ENCODE results near the gene EFHD1.

The EFHD1 gene

DNA sequence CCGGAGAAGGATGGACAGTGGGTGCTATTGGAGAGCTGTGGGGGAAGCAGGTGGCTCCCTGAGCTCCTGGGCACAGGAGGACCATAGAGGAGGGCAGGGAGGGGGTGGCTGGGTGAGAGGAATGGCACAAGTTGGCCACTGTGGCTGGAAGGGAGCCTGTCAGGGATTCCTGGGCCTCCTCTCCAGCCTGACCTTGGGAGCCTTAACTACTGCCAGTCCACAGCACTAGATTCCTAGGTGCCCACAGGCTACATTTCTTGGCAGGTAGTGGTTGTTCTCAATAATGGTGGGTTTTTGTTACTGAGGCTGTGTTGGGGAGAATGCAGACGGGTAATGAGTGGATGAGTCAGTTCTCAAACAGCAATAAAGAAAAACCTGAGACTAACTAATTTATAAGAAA lies 26.0 kb downstream of the EFHD1 start:
- DNase-seq (ENCODE audit: extremely low spot score), result no peak
- TF ChIP-seq SUZ12 (IDR thresholded peaks at IDR 0.05) (no peak), FOXK2 (IDR thresholded peaks at IDR 0.05) (no peak), FOXM1 (IDR thresholded peaks at IDR 0.05; ENCODE audit: borderline replicate concordance) (no peak), L3MBTL2 (conservative IDR thresholded peaks at IDR 0.05) (no peak), FOXA1 (IDR thresholded peaks at IDR 0.05) (no peak), HDGF (IDR thresholded peaks at IDR 0.05; ENCODE audit: borderline replicate concordance) (no peak), CTBP1 (IDR thresholded peaks at IDR 0.05; ENCODE audit: borderline replicate concordance) (no peak), NFRKB (IDR thresholded peaks at IDR 0.05) (no peak)
- TF ChIP-seq, protein P1, sequence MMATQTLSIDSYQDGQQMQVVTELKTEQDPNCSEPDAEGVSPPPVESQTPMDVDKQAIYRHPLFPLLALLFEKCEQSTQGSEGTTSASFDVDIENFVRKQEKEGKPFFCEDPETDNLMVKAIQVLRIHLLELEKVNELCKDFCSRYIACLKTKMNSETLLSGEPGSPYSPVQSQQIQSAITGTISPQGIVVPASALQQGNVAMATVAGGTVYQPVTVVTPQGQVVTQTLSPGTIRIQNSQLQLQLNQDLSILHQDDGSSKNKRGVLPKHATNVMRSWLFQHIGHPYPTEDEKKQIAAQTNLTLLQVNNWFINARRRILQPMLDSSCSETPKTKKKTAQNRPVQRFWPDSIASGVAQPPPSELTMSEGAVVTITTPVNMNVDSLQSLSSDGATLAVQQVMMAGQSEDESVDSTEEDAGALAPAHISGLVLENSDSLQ (IDR thresholded peaks at IDR 0.05), result no peak
- ChIA-PET CTCF (no interaction called here), POLR2A (no interaction called here)

DNA sequence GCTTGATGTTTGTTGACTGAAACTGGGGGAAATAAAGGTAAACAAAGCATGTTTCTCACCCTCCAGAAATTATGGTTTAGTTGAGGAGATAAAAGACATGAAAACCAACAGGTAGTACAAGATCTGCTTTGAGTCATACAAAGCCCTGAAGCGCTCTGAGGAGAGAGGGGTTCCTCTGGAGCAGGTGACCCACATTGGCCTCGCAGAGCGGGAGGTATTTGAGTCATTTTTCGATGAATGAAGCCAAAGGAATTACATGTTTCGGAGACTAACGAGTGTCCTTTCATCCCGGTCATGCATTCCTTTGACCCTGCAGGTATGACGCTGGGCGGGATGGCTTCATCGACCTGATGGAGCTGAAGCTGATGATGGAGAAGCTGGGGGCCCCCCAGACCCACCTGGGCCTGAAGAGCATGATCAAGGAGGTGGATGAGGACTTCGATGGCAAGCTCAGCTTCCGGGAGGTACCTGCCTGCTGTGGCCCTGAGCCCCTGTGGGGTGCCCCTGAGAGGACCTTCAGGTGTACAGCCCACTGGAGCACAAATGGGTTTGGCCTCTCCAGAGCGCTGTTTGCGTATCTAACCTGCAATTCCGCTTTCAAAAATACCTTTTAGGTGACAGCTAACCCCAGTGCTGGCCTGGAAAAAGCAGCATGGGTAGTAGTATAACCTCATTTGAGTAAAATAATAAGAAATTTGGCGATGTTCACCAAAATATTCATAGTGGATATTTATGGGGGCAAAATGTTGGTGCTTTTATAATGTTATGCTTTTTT lies 29.3 kb downstream of the EFHD1 start:
- CTCF ChIA-PET, result no interaction called here
- no peak for DNase-seq (ENCODE audit: extremely low spot score)
- POLR2A ChIA-PET, result no interaction called here
- no peak for TF ChIP-seq FOXA1 (IDR thresholded peaks at IDR 0.05)
- no peak for TF ChIP-seq HDGF (IDR thresholded peaks at IDR 0.05; ENCODE audit: borderline replicate concordance)
- TF ChIP-seq BHLHE40 (IDR thresholded peaks at IDR 0.05; ENCODE audit: borderline replicate concordance), result no peak
- TF ChIP-seq, protein P1 (IDR thresholded peaks at IDR 0.05), result no peak
- no peak for TF ChIP-seq L3MBTL2 (conservative IDR thresholded peaks at IDR 0.05)
- TF ChIP-seq TARDBP (IDR thresholded peaks at IDR 0.05), result no peak
- no peak for TF ChIP-seq SUZ12 (IDR thresholded peaks at IDR 0.05)
- no peak for TF ChIP-seq ELF4 (IDR thresholded peaks at IDR 0.05)
- TF ChIP-seq ARNT (IDR thresholded peaks at IDR 0.05), result no peak
- TF ChIP-seq FOXK2 (IDR thresholded peaks at IDR 0.05), result no peak
- TF ChIP-seq ZNF384 (IDR thresholded peaks at IDR 0.05), result no peak

DNA sequence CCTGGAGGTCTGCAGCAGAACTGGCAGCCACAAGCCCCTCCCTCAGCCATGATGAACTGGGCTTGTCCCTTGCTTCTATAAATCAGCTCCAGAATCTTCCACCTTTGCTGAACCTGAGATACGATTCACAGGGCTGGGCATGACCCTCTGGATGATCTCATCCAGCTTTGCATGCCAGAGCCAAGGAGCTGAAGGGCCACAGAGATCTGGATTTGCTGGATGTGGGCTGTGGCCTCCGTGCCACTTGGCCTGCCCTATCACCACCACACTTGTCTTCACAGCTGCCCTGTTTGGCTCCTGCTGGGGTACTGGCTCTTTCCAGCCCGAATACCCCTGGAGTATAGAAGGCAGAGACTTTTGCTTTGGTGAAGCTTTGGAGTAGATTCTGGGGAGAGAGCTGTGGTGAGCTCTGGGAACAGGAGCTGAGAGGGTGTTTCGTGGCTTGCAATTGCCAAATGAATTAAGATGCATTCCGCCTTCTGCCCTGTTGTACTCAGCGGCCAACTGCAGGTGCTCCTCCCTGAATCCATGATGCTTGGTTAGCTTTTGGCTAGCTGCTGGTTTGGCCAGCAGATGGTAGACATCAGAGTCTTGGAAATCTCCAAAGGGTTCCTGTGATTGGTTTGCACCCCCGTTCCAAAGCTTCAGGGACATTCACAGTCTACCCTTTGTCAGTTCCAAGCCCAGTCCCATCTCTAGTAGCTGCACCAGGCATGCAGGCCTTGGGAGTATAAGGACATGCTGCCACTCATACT lies 32.8 kb downstream of the EFHD1 start:
- DNase-seq (ENCODE audit: extremely low spot score), result no peak
- ChIA-PET CTCF (interaction anchor here (0.7 kb wide), 1 partner anchor 14 kb away, joined by 3 read pairs; no protein-coding TSS in a partner anchor), POLR2A (no interaction called here)
- TF ChIP-seq, protein P1 (IDR thresholded peaks at IDR 0.05), result no peak
- TF ChIP-seq FOXM1 (IDR thresholded peaks at IDR 0.05; ENCODE audit: borderline replicate concordance), result no peak
- no peak for TF ChIP-seq FOXK2 (IDR thresholded peaks at IDR 0.05)
- TF ChIP-seq ZNF384 (IDR thresholded peaks at IDR 0.05), result no peak
- no peak for TF ChIP-seq TARDBP (IDR thresholded peaks at IDR 0.05)
- TF ChIP-seq NFRKB (IDR thresholded peaks at IDR 0.05), result no peak
- TF ChIP-seq ELF4 (IDR thresholded peaks at IDR 0.05), result no peak
- no peak for TF ChIP-seq CTBP1 (IDR thresholded peaks at IDR 0.05; ENCODE audit: borderline replicate concordance)

DNA sequence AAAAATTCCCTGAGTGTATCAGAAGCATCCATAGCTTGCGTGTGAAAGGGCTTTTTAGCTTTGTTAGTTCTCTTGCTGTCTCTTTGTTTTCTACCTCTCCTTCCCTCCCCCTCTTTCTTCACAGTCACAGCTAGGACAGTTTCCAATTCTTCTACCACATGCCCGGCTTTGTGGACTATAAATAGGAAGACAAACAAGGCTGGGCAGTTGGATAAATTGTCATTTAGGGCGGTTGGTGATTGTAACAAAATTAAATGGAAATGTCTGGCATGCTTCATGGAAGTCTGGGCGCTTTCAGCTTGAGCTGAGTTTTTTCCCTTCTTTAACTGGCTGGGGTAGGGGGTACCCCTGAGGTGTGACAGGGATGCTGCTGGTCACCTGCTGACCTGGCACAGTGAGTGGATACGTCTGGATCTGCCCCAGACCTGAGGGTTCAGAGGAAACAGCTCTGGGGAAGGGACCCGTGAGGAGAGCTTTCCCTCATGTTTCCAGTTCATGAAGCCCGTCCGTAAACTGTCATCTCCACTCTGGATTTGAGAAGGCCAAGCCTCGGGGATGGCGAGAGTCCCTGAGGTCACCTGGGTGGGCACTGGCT lies 34.7 kb downstream of the EFHD1 start:
- no peak for TF ChIP-seq ARNT (IDR thresholded peaks at IDR 0.05)
- no peak for TF ChIP-seq FOXM1 (IDR thresholded peaks at IDR 0.05; ENCODE audit: borderline replicate concordance)
- TF ChIP-seq NFRKB (IDR thresholded peaks at IDR 0.05), result no peak
- no peak for TF ChIP-seq L3MBTL2 (conservative IDR thresholded peaks at IDR 0.05)
- no peak for TF ChIP-seq FOXA1 (IDR thresholded peaks at IDR 0.05)
- TF ChIP-seq, protein P1 (IDR thresholded peaks at IDR 0.05), result no peak
- TF ChIP-seq TARDBP (IDR thresholded peaks at IDR 0.05), result no peak
- ChIA-PET CTCF (no interaction called here), POLR2A (no interaction called here)
- no peak for DNase-seq (ENCODE audit: extremely low spot score)

DNA sequence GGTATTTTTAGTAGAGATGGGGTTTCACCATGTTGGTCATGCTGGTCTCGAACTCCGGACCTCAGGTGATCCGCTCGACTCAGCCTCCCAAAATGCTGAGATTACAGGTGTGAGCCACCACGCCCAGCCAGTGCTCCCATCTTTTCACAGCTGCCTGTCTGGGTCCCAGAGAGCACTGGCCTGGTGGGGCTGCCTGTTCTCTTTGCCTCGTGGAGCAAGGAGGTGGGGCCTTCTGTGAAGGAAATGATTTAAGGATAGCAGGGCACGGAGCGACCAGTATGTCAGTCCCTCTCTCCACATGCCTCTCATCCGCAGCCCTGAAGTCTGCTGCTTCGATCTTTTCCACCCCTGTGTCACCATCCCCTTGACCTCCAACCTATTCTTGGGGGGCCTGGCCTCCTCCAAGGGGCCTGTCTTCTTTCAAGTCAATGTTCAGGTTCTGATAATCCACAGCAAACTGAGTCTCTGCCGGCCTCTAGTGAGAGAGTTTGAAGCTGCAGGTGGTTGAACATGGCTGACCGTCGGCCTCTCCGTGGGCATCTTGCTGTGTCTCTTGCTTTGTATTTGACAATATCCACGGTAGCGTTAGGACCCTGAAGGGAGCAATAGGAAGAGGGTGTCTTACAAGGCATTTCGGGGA lies 35.5 kb downstream of the EFHD1 start:
- peak; percentile 28 for DNase-seq (ENCODE audit: extremely low spot score)
- CTCF ChIA-PET, result interaction anchor here (0.7 to 1.1 kb wide), 2 partner anchors 36 to 58 kb away, joined by 4 read pairs; no protein-coding TSS in a partner anchor

More for the DNA sequence above, 35.5 kb downstream of the EFHD1 start:
- POLR2A ChIA-PET, result no interaction called here
- TF ChIP-seq FOXA1 (IDR thresholded peaks at IDR 0.05), result no peak
- TF ChIP-seq HDGF (IDR thresholded peaks at IDR 0.05; ENCODE audit: borderline replicate concordance), result no peak
- no peak for TF ChIP-seq BHLHE40 (IDR thresholded peaks at IDR 0.05; ENCODE audit: borderline replicate concordance)
- no peak for TF ChIP-seq NFRKB (IDR thresholded peaks at IDR 0.05)
- no peak for TF ChIP-seq L3MBTL2 (conservative IDR thresholded peaks at IDR 0.05)
- no peak for TF ChIP-seq ELF4 (IDR thresholded peaks at IDR 0.05)
- no peak for TF ChIP-seq FOXM1 (IDR thresholded peaks at IDR 0.05; ENCODE audit: borderline replicate concordance)
- no peak for TF ChIP-seq CTBP1 (IDR thresholded peaks at IDR 0.05; ENCODE audit: borderline replicate concordance)
- no peak for TF ChIP-seq SUZ12 (IDR thresholded peaks at IDR 0.05)
- TF ChIP-seq SP1 (IDR thresholded peaks at IDR 0.05), result no peak
- TF ChIP-seq ARNT (IDR thresholded peaks at IDR 0.05), result no peak
- TF ChIP-seq, protein P1 (IDR thresholded peaks at IDR 0.05), result no peak
- no peak for TF ChIP-seq FOXK2 (IDR thresholded peaks at IDR 0.05)
- TF ChIP-seq LEF1 (IDR thresholded peaks at IDR 0.05; ENCODE audit: borderline replicate concordance), result no peak
- TF ChIP-seq ZNF384 (IDR thresholded peaks at IDR 0.05), result no peak
- no peak for TF ChIP-seq TARDBP (IDR thresholded peaks at IDR 0.05)
